NCI-H1092 treated with DMSO at 0.1 percent for 48 hours (cell line): ENCODE measurements around the gene RNF113B.

Experiments
- DNase-seq: peaks from one replicate; lab custom pipeline; 2025; lab: John Stamatoyannopoulos, UW

The RNF113B gene

GRCh38 chr13:98203646-98204326 lies 26.7 kb upstream of the RNF113B start:
- DNase-seq, result no peak

GRCh38 chr13:98201984-98202383 lies 24.9 kb upstream of the RNF113B start:
- no peak for DNase-seq

GRCh38 chr13:98201189-98201588 lies 24.1 kb upstream of the RNF113B start:
- no peak for DNase-seq

- no peak for DNase-seq
Observed at GRCh38 chr13:98200211-98200878, 23.3 kb upstream of the RNF113B start.

GRCh38 chr13:98199480-98199879 lies 22.4 kb upstream of the RNF113B start:
- peak; percentile 66 for DNase-seq

- no peak for DNase-seq
Observed at GRCh38 chr13:98198683-98199082, 21.6 kb upstream of the RNF113B start.

GRCh38 chr13:98195054-98195791 lies 18.2 kb upstream of the RNF113B start:
- no peak for DNase-seq

- no peak for DNase-seq
Observed at GRCh38 chr13:98192008-98192407, 14.9 kb upstream of the RNF113B start.

GRCh38 chr13:98190889-98191444 lies 13.9 kb upstream of the RNF113B start:
- DNase-seq, result no peak

- DNase-seq, result no peak
Observed at GRCh38 chr13:98189841-98190505, 12.9 kb upstream of the RNF113B start.

- DNase-seq, result no peak
Observed at GRCh38 chr13:98188544-98189166, 11.6 kb upstream of the RNF113B start.

GRCh38 chr13:98187965-98188261 lies 10.8 kb upstream of the RNF113B start:
- DNase-seq, result no peak

GRCh38 chr13:98187155-98187964 lies 10.3 kb upstream of the RNF113B start:
- DNase-seq, result no peak

GRCh38 chr13:98184792-98185191 lies 7.7 kb upstream of the RNF113B start:
- no peak for DNase-seq

GRCh38 chr13:98182589-98182988 lies 5.5 kb upstream of the RNF113B start:
- DNase-seq, result no peak

GRCh38 chr13:98182153-98182552 lies 5.1 kb upstream of the RNF113B start:
- no peak for DNase-seq

GRCh38 chr13:98181111-98181815 lies 4.2 kb upstream of the RNF113B start:
- no peak for DNase-seq

- no peak for DNase-seq
Observed at GRCh38 chr13:98180092-98180491, 3.0 kb upstream of the RNF113B start.

- DNase-seq, result no peak
Observed at GRCh38 chr13:98175823-98176222, 1.2 kb downstream of the RNF113B start.

- DNase-seq, result no peak
Observed at GRCh38 chr13:98175043-98175442, 2.0 kb downstream of the RNF113B start.
